ENCODE data around the gene ITCH.
"Not testable (repeated sequence)": the region's sequence is repeated elsewhere in the genome, so short reads cannot be mapped to it uniquely, and the experiment has no call there.

ITCH gene

GRCh38 chr20:34427784-34428183 is 64.7 kb downstream of the ITCH start:
- Histone ChIP-seq H3K4me3 (ENCODE audit: insufficient read depth, low read length, poor library complexity, severe bottlenecking) (no peak overlapping the region), H3K9me3 (ENCODE audit: insufficient read depth, low read length) (no peaks in the 10 kb centered on the region), H2AFZ (ENCODE audit: low read depth, low read length, severe bottlenecking) (no peak overlapping the region), H3K9me2 (replicated peaks; ENCODE audit: insufficient read depth, low read length) (no peaks in the 10 kb centered on the region), H3K9ac (ENCODE audit: low read length) (no peak overlapping the region), H3F3A (ENCODE audit: insufficient read depth) (no peaks in the 10 kb centered on the region), H3K79me2 (ENCODE audit: insufficient read depth, low read length) (no peaks in the 10 kb centered on the region), H3K36me3 (ENCODE audit: low read length) (0 out of 2 replicates have a peak, but pooled peaks cover 8% of the 10 kb centered on the region), H4K20me1 (ENCODE audit: low read depth, low read length) (no peaks in the 10 kb centered on the region), H3K4me2 (ENCODE audit: low read depth, low read length, poor library complexity, severe bottlenecking) (no peak overlapping the region), H3K27ac (ENCODE audit: low read depth, low read length) (no peak overlapping the region), H3K27me3 (ENCODE audit: low read length) (no peaks in the 10 kb centered on the region)
- TF ChIP-seq CTCF (IDR thresholded peaks at IDR 0.05; ENCODE audit: insufficient read depth, low read length, poor library complexity, severe bottlenecking) (no peak), EZH2phosphoT487 (conservative IDR thresholded peaks at IDR 0.05; ENCODE audit: low read length) (no peak)

GRCh38 chr20:34431168-34431567 is 68.1 kb downstream of the ITCH start:
- Histone ChIP-seq H4K20me1 (ENCODE audit: low read depth, low read length) (no peaks in the 10 kb centered on the region), H3K4me2 (ENCODE audit: low read depth, low read length, poor library complexity, severe bottlenecking) (no peak overlapping the region), H3K36me3 (ENCODE audit: low read length) (0 out of 2 replicates have a peak, but pooled peaks cover 4% of the 10 kb centered on the region), H3K27me3 (ENCODE audit: low read length) (no peaks in the 10 kb centered on the region), H3K9me2 (replicated peaks; ENCODE audit: insufficient read depth, low read length) (no peaks in the 10 kb centered on the region), H3K27ac (ENCODE audit: low read depth, low read length) (no peak overlapping the region), H3K9me3 (ENCODE audit: insufficient read depth, low read length) (no peaks in the 10 kb centered on the region), H3K4me3 (ENCODE audit: insufficient read depth, low read length, poor library complexity, severe bottlenecking) (no peak overlapping the region), H2AFZ (ENCODE audit: low read depth, low read length, severe bottlenecking) (no peak overlapping the region), H3K9ac (ENCODE audit: low read length) (no peak overlapping the region), H3F3A (ENCODE audit: insufficient read depth) (no peaks in the 10 kb centered on the region), H3K79me2 (ENCODE audit: insufficient read depth, low read length) (no peaks in the 10 kb centered on the region)
- TF ChIP-seq CTCF (IDR thresholded peaks at IDR 0.05; ENCODE audit: insufficient read depth, low read length, poor library complexity, severe bottlenecking) (no peak), EZH2phosphoT487 (conservative IDR thresholded peaks at IDR 0.05; ENCODE audit: low read length) (no peak)

- not testable (repeated sequence) for H2AFZ ChIP-seq (ENCODE audit: low read depth, low read length, severe bottlenecking); H3K27me3 ChIP-seq (ENCODE audit: low read length); H4K20me1 ChIP-seq (ENCODE audit: low read depth, low read length); H3K4me3 ChIP-seq (ENCODE audit: insufficient read depth, low read length, poor library complexity, severe bottlenecking); H3K9me2 ChIP-seq (replicated peaks; ENCODE audit: insufficient read depth, low read length); H3K36me3 ChIP-seq (ENCODE audit: low read length); H3K4me2 ChIP-seq (ENCODE audit: low read depth, low read length, poor library complexity, severe bottlenecking); H3F3A ChIP-seq (ENCODE audit: insufficient read depth); H3K27ac ChIP-seq (ENCODE audit: low read depth, low read length); H3K9ac ChIP-seq (ENCODE audit: low read length); H3K79me2 ChIP-seq (ENCODE audit: insufficient read depth, low read length); H3K9me3 ChIP-seq (ENCODE audit: insufficient read depth, low read length)
Observed at GRCh38 chr20:34432663-34433062, 69.6 kb downstream of the ITCH start.

GRCh38 chr20:34433391-34433790 is 70.3 kb downstream of the ITCH start:
- TF ChIP-seq EZH2phosphoT487 (conservative IDR thresholded peaks at IDR 0.05; ENCODE audit: low read length) (no peak), CTCF (IDR thresholded peaks at IDR 0.05; ENCODE audit: insufficient read depth, low read length, poor library complexity, severe bottlenecking) (no peak)
- no peak overlapping the region for H3K4me3 ChIP-seq (ENCODE audit: insufficient read depth, low read length, poor library complexity, severe bottlenecking)
- H3K9me3 ChIP-seq (ENCODE audit: insufficient read depth, low read length): no peaks in the 10 kb centered on the region
- H3F3A ChIP-seq (ENCODE audit: insufficient read depth): no peaks in the 10 kb centered on the region
- H3K4me2 ChIP-seq (ENCODE audit: low read depth, low read length, poor library complexity, severe bottlenecking): no peak overlapping the region
- no peak overlapping the region for H3K27ac ChIP-seq (ENCODE audit: low read depth, low read length)
- no peaks in the 10 kb centered on the region for H4K20me1 ChIP-seq (ENCODE audit: low read depth, low read length)
- no peaks in the 10 kb centered on the region for H3K79me2 ChIP-seq (ENCODE audit: insufficient read depth, low read length)
- 0 out of 2 replicates have a peak, but pooled peaks cover 4% of the 10 kb centered on the region for H3K36me3 ChIP-seq (ENCODE audit: low read length)
- no peaks in the 10 kb centered on the region for H3K27me3 ChIP-seq (ENCODE audit: low read length)
- H3K9ac ChIP-seq (ENCODE audit: low read length): no peak overlapping the region
- H2AFZ ChIP-seq (ENCODE audit: low read depth, low read length, severe bottlenecking): no peak overlapping the region
- no peaks in the 10 kb centered on the region for H3K9me2 ChIP-seq (replicated peaks; ENCODE audit: insufficient read depth, low read length)
